Measurements from ENCODE around the gene MR1.

GRCh38 chr1:181036107-181036836, 2.5 kb downstream of the MR1 start:
- TF ChIP-seq CTCF (IDR thresholded peaks at IDR 0.05) (no peak), POLR2A (IDR thresholded peaks at IDR 0.05) (no peak)

Data from Peyer's patch (tissue), 4 donors.